Ascending aorta (tissue), 2 donors: Measurements from ENCODE around the gene SRRM1. TPM values are rescaled to one million over a fixed set of nuclear protein-coding genes. Genes with fewer than 3 reads are reported as not detected.
"Not testable (repeated sequence)": the region's sequence is repeated elsewhere in the genome, so short reads cannot be mapped to it uniquely, and the experiment has no call there.

Source experiments
- DNase-seq, 2 donors: peaks; one replicate each; pipeline ENCODE4 v3.0.0-alpha.2; 2019; ENCODE audit warnings: low spot score in 2 of 2
- H3K27ac ChIP-seq, 2 donors: fragments of 200-600 bp; sonication (generic); one replicate each; pipeline ENCODE4 v1.5.1; 2016 to 2017; ENCODE audit warnings: mild to moderate bottlenecking in 1 of 2
- H3K27me3 ChIP-seq: fragments of 200-600 bp; sonication (generic); one replicate; pipeline ENCODE4 v1.5.1; 2017
- H3K36me3 ChIP-seq, 2 donors: fragments of 200-600 bp; sonication (generic); one replicate each; pipeline ENCODE4 v1.5.1; 2016
- H3K4me1 ChIP-seq, 2 donors: fragments of 200-600 bp; sonication (generic); one replicate each; pipeline ENCODE4 v1.5.1; 2016 to 2017; ENCODE audit warnings: mild to moderate bottlenecking in 1 of 2
- H3K4me3 ChIP-seq, 2 donors: fragments of 200-600 bp; sonication (generic); one replicate each; pipeline ENCODE4 v1.5.1; 2016 to 2017; ENCODE audit warnings: mild to moderate bottlenecking in 1 of 2
- H3K9me3 ChIP-seq, 2 donors: fragments of 200-600 bp; sonication (generic); one replicate each; pipeline ENCODE4 v1.5.1; 2016
- CTCF ChIP-seq, 3 experiments: fragments of 200-600 bp in 2 of 3; fragments of 450-650 bp in 1 of 3; sonication (generic) in 2 of 3; IDR thresholded peaks; one replicate each; pipeline ENCODE4 v1.5.1; 2016 to 2019; ENCODE audit warnings: antibody characterized with exemption in 3 of 3, mild to moderate bottlenecking in 1 of 3, moderate library complexity in 1 of 3
- intact Hi-C: fragments of 100-400 bp; cut with DNase I; formaldehyde crosslinking; loops from one replicate; pipeline ENCODE4 v1.15.1; 2023
- total RNA-seq: library from RNA; depleted of rRNA; stranded (reverse); fragments of >200 nt; gene quantifications from one replicate; pipeline ENCODE4 v1.1.0, GENCODE V29; 2016

Gene SRRM1
- total RNA-seq, 1 donor from 2014 or later: 90.5 TPM

- H3K9me3 ChIP-seq: no peaks in the 10 kb centered on the region
- TF ChIP-seq CTCF (IDR thresholded peaks at IDR 0.05): no peak
- no peak for DNase-seq
- intact Hi-C loops: no loop called here
- peak overlapping the region in 1 of 2 donors; percentile 87 for H3K27ac ChIP-seq
- H3K4me3 ChIP-seq: no peak overlapping the region
- no peaks in the 10 kb centered on the region for H3K36me3 ChIP-seq
- no peaks in the 10 kb centered on the region for H3K27me3 ChIP-seq
- H3K4me1 ChIP-seq: peaks cover 10 to 24% of the 10 kb centered on the region in 2 donors
Measured at GRCh38 chr1:24721533-24721932, 78.4 kb downstream of the SRRM1 start.

- intact Hi-C loops, DNase-seq, H3K4me3 ChIP-seq: not testable (repeated sequence)
Measured at GRCh38 chr1:24722073-24723035, 79.3 kb downstream of the SRRM1 start.

More at GRCh38 chr1:24722073-24723035, 79.3 kb downstream of the SRRM1 start:
- H3K36me3 ChIP-seq, H3K27ac ChIP-seq, H3K27me3 ChIP-seq, H3K9me3 ChIP-seq: not testable (repeated sequence)
- peaks cover 10 to 24% of the 10 kb centered on the region in 2 donors for H3K4me1 ChIP-seq

Other genes starting within 250 kb of the SRRM1 start
- 11.0 TPM for gene STPG1, start 229.5 kb upstream of the SRRM1 start, total RNA-seq
- gene NIPAL3, start 227.5 kb upstream of the SRRM1 start, total RNA-seq: 73.9 TPM
- 2.0 TPM for gene RCAN3, start 140.5 kb upstream of the SRRM1 start, total RNA-seq
- not detected for gene NCMAP, start 87.2 kb upstream of the SRRM1 start, total RNA-seq
- gene CLIC4, start 102.1 kb downstream of the SRRM1 start, total RNA-seq: 494 TPM